Measurements from ENCODE around the gene SLTM.
A peak's percentile ranks its signal among the peaks of the same experiment; 100 is the strongest.

DNA sequence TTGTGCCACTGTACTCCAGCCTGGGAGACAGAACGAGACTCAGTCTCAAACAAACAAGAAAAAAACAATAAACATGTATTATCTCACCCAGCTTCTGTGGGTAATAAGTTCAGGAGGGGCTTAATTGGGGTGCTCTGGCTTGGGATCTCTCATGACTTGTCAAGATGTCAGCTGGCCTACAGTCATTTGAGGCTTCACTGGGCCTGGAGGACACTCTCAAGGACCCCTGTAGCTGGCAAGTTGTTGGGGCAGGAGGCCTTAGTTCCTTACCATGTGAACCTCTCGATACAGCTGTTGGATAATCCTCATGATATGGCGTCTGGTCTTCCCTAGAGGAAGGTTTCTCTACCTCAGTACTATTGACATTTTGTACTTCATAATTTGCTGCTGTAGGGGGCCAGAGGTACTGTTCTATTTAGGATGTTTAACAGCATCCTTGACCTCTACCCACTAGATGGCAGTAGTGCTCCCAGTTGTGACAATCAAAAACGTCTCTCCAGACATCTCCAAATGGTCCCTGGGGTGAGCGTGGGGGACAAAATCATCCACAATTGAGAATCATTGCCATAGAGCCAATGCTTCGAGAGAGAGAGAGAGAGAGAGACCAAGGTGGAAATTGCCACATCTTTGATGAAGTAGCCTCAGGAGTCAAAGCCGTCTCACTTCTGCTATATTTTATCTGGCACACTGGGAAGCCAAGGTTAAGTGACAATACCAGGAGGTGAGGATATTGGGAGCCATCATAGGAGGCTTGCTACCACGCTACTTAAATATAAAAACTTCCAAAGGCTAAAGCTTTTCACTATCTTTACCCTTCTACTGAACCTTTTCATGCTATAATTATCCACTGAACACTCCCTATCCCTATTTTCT is 23.9 kb upstream of the SLTM start:
- TF ChIP-seq, protein P1, sequence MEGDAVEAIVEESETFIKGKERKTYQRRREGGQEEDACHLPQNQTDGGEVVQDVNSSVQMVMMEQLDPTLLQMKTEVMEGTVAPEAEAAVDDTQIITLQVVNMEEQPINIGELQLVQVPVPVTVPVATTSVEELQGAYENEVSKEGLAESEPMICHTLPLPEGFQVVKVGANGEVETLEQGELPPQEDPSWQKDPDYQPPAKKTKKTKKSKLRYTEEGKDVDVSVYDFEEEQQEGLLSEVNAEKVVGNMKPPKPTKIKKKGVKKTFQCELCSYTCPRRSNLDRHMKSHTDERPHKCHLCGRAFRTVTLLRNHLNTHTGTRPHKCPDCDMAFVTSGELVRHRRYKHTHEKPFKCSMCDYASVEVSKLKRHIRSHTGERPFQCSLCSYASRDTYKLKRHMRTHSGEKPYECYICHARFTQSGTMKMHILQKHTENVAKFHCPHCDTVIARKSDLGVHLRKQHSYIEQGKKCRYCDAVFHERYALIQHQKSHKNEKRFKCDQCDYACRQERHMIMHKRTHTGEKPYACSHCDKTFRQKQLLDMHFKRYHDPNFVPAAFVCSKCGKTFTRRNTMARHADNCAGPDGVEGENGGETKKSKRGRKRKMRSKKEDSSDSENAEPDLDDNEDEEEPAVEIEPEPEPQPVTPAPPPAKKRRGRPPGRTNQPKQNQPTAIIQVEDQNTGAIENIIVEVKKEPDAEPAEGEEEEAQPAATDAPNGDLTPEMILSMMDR (IDR thresholded peaks at IDR 0.05; ENCODE audit: low read depth, low read length, poor library complexity, severe bottlenecking) = peak; percentile 88
- TF ChIP-seq EZH2phosphoT487 (IDR thresholded peaks at IDR 0.05; ENCODE audit: borderline replicate concordance, low read length) = no peak

Measured in DOHH2 (cell line).